Stimulated activated CD4-positive, alpha-beta T cell treated with anti-CD3 and anti-CD28 coated beads, Interleukin-15, amount 100 ng/mL, for 24 hours (primary cell): Measurements from ENCODE around the gene HSDL1.

Experiments
- DNase-seq: peaks from one replicate; pipeline ENCODE4 v3.0.0-alpha.2; 2020

Gene HSDL1

DNA sequence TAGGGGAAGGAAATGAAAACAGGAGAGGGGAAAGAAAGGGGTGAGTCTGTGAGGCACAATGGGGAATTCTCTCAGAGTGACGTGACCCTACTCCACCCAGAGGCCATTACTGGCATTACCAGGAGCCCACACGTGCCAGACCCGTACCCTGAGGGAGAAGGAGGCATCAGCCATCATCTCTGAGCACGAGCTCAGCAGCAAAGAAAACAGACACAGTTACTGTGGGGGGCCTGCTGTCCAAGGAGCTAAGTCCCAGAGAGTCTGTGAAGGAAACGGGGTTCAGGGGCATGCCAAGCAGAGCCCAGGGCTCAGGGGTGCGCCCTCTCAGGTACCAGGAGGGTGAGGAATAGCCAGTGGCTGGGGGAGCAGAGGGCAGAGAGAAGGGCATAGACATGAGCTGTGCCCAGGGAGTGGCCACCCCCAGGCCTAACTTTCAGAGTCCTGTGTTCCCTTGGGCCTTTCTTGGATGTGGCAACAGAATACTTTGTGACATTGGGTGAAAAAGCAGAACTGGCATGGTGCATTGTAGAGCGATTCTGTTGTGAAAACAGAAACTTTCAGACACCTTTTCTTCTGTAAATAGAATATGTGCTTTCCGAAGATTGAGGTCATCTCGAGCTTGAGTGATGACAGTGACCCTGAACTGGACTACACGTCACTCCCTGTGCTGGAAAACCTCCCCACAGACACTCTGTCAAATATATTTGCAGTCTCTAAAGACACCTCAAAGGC is 30.5 kb upstream of the HSDL1 start:
- peak; percentile 77 for DNase-seq

GRCh38 chr16:84174396-84174795 is 29.4 kb upstream of the HSDL1 start:
- DNase-seq: no peak

- no peak for DNase-seq
Observed at GRCh38 chr16:84169765-84170310, 24.9 kb upstream of the HSDL1 start.

DNA sequence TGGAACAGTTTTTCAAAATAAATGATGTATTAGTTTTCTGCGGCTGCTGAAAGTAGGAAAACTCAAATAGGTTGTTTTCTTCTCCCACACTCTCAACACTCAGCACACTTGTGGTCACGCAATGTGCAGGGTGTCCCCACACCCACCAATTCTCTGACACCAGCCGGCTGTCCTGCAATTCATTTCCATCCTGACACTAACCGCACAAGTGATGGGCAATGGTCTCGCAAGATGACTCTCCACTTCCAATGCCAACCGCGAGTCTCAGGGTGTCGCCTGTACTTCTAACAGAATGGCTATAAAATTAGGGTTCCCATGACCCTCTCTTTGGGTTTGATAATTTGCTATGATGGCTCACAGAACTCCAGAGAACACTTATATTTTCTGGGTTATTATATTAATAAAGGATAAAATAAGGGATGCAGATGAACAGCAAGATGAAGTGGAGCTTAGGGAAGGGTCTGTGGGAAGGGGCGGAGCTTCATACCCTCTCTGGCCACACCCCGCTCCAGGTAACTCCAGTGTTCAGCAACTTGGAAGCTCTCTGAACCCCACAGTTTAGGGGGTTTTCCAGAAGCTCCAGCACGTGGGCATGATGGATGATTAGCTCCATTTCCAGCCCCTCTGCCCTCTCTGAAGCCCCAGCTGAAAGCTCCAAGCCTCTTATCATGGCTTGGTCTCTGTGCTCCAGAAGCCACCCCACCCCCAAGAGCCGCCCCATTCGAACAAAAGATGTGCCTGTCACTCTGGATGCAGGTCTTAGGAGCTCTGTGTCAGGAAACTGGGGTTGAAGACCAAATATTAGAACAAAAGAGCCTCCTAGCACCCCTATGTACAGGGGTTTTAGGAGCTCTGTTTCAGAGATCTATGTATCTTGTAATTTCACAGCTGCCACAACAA is 22.1 kb upstream of the HSDL1 start:
- DNase-seq: peak; percentile 59

DNA sequence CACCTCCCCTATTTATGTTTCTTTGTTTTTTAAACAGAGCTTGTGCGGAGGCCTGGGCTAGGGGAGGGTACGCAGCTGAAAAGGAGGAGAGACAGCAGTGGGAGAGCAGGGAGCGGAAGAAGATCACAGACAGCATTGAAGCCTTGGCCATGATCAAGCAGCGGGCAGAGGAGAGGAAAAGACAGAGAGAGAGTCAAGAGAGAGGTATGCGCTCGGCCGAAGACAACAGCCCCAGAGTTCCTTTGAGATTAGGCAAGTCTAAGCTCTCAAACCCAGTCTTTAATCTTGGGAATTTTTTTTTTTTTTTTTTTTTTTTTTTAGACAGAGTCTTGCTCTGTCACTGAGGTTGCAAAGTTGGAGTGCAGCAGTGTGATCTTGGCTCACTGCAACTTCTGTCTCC is 20.8 kb upstream of the HSDL1 start:
- DNase-seq: no peak

DNA sequence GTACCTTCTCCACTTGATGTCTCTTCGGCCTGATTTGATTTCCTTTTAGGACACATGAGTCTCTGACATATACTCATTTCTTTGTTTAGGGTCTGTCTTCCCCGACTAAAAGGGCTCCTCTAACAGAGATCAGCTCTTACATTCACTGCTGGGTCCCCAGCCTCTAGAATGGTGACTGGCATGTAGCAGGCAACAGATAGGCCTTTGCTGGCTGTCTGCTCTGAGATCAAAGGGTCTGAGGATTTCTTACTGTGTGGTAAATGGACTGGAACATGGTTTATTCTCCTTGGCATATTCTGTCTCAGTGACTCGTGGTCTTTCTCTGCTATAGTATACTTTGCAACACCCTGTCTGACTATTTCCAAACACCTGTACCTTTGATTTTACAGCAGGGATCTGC is 16.8 kb upstream of the HSDL1 start:
- DNase-seq: no peak

DNA sequence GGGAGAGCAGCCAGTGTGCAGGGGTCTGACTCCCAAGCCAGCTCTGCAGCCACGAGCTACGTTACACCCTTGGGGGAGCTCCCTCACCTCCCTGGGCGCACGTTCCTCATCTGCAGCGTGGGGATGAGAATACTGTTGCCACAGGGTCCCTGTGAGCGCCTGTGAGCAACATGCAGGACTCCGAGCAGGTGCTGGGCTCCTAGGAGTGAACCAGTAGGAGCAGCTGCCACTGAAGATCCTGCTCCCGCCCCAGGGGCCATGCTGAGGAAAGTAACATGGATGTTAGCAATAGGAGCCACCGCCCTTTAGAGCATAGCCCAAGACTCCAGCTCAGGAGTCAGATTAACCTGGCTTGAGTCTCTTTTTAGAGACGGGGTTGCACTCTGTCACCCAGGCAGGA is 16.1 kb upstream of the HSDL1 start:
- DNase-seq: no peak

- DNase-seq: no peak
Observed at GRCh38 chr16:84159800-84160199, 14.8 kb upstream of the HSDL1 start.

- no peak for DNase-seq
Observed at GRCh38 chr16:84159007-84159406, 14.0 kb upstream of the HSDL1 start.

DNA sequence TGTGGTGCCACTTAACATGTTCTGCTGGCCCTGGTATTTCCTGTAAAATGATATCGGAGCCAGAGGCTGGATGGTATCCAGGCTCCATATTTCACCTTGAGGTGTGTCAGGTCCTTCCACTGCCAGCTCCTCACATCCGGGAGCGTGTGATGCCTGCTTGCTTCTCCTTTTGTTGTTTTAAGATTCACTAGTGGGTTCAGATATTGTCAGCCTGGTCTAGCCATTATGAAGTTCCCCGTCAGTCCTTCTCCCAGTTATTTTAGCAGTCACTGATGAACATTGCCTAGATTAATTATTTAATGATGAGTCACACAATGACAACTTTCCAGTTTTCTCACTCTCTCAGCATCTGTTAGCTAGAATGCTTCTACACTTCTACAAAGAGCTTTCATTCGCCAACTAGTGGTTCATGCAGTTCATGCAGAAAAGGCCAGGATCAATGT is 11.4 kb upstream of the HSDL1 start:
- no peak for DNase-seq

DNA sequence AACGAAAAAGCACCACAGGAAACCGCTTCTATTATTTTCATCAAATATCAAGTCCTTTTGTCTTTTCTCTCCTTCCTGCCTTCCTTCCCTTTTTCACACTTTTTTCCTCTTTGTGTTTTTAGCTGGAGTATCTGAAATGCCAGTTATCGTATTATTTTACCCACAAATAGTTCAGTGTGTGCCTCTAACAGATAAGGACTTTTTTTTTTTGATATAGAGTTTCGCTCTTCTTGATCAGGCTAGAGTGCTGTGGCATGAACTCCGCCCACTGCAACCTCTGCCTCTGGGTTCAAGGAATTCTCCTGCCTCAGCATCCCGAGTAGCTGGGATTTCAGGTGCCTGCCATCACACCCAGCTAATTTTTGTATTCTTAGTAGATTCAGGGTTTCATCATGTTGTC is 10.8 kb upstream of the HSDL1 start:
- DNase-seq: no peak

GRCh38 chr16:84155226-84155625 is 10.2 kb upstream of the HSDL1 start:
- DNase-seq: no peak

DNA sequence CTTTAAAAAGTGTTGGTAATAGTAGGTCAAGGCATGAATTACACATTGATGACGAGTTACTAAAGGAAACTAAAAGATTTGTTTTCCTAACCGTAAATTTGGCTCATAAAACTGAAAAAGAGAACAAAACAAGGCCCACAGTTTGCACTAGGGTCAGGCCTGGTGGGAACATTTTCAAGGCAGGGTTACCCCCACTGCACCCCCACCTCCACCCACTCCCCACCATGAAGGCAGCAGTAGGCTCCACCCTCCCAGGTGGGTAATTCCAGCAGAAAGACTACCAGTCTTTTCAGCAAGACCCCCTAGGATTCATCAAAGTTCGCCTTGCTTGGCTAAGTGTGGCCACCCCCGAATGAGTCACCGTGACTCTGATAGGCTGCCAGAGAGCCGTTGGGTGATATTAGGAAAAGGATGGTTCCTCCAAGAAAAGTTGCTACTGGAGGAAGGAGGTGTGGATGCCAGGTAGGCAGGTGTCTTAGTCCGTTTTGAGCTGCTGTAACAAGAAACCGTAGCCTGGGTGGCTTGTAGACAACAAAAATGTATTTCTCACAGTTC is 8.8 kb upstream of the HSDL1 start:
- no peak for DNase-seq

- no peak for DNase-seq
Observed at GRCh38 chr16:84150926-84151325, 5.9 kb upstream of the HSDL1 start.

DNA sequence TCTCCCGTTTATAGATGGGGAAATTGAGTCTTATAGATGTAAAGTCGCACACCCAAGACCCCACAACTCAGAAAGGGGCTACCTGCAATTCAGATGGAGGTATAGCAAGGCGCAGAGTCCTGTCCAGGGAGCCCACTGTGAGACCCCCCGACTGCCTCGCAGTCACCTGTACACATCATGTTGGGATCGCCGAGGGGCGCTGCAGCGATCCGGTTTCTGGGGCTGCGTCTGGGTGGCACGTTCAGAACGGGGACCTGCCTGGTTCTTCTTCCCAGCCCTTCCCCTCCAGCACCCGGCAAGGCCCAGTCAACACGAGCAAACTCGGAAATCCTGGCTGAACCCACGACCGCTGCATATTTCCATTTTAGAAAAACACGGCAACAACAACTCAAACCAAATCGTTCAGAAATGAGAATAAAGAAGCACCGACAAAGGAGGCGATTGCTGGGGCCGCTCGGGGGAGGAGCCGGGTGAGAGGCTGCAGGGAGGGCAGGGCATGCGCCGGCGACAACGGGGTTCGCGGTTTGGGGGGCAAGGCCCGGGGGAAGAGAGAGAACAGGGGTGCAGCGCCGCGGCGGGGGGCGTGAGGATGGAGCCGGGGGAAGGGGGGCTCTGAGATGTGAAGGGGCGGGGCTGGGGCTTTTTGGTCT is 643 bp downstream of the HSDL1 start:
- DNase-seq: peak; percentile 62

DNA sequence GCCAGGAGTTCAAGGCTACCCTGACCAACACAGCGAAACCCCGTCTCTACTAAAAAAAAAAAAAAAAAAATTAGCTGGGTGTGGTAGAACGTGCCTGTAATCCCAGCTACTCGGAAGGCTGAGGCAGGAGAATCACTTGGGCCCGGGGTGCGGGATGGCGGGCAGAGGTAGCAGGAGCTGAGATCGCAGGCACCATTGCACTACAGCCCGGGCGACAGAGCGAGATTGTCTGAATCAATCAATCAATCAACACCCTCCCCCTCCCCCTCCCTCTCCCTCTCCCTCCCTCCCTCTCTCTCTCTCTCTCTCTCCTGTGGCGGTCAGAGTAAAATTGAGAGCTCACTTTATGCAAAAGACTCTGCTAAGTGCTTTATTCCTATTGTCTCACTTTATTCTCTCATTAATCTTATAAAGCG is 1.2 kb downstream of the HSDL1 start:
- DNase-seq: no peak

- no peak for DNase-seq
Observed at GRCh38 chr16:84143081-84143480, 1.9 kb downstream of the HSDL1 start.

- peak; percentile 16 for DNase-seq
Observed at GRCh38 chr16:84141143-84141670, 3.8 kb downstream of the HSDL1 start.

- no peak for DNase-seq
Observed at GRCh38 chr16:84139628-84140258, 5.2 kb downstream of the HSDL1 start.

GRCh38 chr16:84138824-84139627 is 6.0 kb downstream of the HSDL1 start:
- peak; percentile 45 for DNase-seq

GRCh38 chr16:84138500-84138823 is 6.5 kb downstream of the HSDL1 start:
- no peak for DNase-seq
